OCI-LY1 (cell line): ENCODE measurements around the gene FBN2.

ENCODE experiments used
- EZH2 ChIP-seq: fragments of 200-600 bp; sonication (generic), shearing (Covaris generic); IDR thresholded peaks from 2 replicates; pipeline ENCODE4 v1.8.0; 2017; ENCODE audit warnings: borderline replicate concordance, mixed run types, mild to moderate bottlenecking, antibody characterized with exemption, low read length, moderate library complexity, mixed read lengths
- TF ChIP-seq, protein P1 (sequence below): fragments of 200-600 bp; sonication (generic), shearing (Covaris generic); IDR thresholded peaks from 2 replicates; pipeline ENCODE4 v1.5.1; 2017; ENCODE audit warnings: mild to moderate bottlenecking, antibody characterized with exemption, low read length, moderate library complexity, mixed read lengths

- TF ChIP-seq, protein P1, sequence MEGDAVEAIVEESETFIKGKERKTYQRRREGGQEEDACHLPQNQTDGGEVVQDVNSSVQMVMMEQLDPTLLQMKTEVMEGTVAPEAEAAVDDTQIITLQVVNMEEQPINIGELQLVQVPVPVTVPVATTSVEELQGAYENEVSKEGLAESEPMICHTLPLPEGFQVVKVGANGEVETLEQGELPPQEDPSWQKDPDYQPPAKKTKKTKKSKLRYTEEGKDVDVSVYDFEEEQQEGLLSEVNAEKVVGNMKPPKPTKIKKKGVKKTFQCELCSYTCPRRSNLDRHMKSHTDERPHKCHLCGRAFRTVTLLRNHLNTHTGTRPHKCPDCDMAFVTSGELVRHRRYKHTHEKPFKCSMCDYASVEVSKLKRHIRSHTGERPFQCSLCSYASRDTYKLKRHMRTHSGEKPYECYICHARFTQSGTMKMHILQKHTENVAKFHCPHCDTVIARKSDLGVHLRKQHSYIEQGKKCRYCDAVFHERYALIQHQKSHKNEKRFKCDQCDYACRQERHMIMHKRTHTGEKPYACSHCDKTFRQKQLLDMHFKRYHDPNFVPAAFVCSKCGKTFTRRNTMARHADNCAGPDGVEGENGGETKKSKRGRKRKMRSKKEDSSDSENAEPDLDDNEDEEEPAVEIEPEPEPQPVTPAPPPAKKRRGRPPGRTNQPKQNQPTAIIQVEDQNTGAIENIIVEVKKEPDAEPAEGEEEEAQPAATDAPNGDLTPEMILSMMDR = no peak
- no peak for TF ChIP-seq EZH2
Observed at GRCh38 chr5:128512894-128513293, 25.2 kb downstream of the FBN2 start.
